Loucy (cell line): ENCODE data around the gene SDK1.

Experiments used
- H2AFZ ChIP-seq: fragments of 200-600 bp; sonication (generic); 2 replicates; pipeline ENCODE4 v1.6.0; 2016; ENCODE audit warnings: antibody characterized with exemption, mild to moderate bottlenecking, low read length, moderate library complexity
- H3F3A ChIP-seq: fragments of 200-600 bp; 2 replicates; pipeline ENCODE4 v1.6.0; 2016; ENCODE audit warnings: antibody characterized with exemption, low read depth, mild to moderate bottlenecking
- H3K27me3 ChIP-seq: fragments of 200-600 bp; sonication (generic); 2 replicates; pipeline ENCODE4 v1.6.1; 2014; ENCODE audit warnings: low read length, mild to moderate bottlenecking; ENCODE audit not compliant: insufficient read depth, poor library complexity, severe bottlenecking
- H3K36me3 ChIP-seq: fragments of 200-600 bp; sonication (generic); 2 replicates; pipeline ENCODE4 v1.6.1; 2016; ENCODE audit warnings: low read length; ENCODE audit not compliant: insufficient read depth
- H3K4me1 ChIP-seq: fragments of 200-600 bp; sonication (generic); 2 replicates; pipeline ENCODE4 v1.5.1; 2014; ENCODE audit warnings: low read length, mild to moderate bottlenecking; ENCODE audit not compliant: insufficient read depth, poor library complexity, severe bottlenecking
- H3K4me2 ChIP-seq: fragments of 200-600 bp; sonication (generic); 2 replicates; pipeline ENCODE4 v1.6.0; 2014; ENCODE audit warnings: antibody characterized with exemption, low read length, low read depth, mild to moderate bottlenecking; ENCODE audit not compliant: poor library complexity, severe bottlenecking
- H3K4me3 ChIP-seq: fragments of 200-600 bp; sonication (generic); 2 replicates; pipeline ENCODE4 v1.5.1; 2014; ENCODE audit warnings: low read length, mild to moderate bottlenecking, mixed read lengths; ENCODE audit not compliant: poor library complexity, severe bottlenecking
- H3K79me2 ChIP-seq: fragments of 200-600 bp; sonication (generic); 2 replicates; pipeline ENCODE4 v1.6.1; 2014; ENCODE audit warnings: low read length; ENCODE audit not compliant: insufficient read depth
- H3K9ac ChIP-seq: fragments of 200-600 bp; sonication (generic); 2 replicates; pipeline ENCODE4 v1.6.0; 2014; ENCODE audit warnings: mild to moderate bottlenecking, low read depth, low read length, moderate library complexity; ENCODE audit not compliant: poor library complexity, severe bottlenecking
- H3K9me2 ChIP-seq: fragments of 200-600 bp; sonication (generic); replicated peaks from 2 replicates; pipeline ENCODE4 v1.6.1; 2016; ENCODE audit warnings: low read depth, low read length, mixed read lengths
- H3K9me3 ChIP-seq: fragments of 200-600 bp; sonication (generic); 2 replicates; pipeline ENCODE4 v1.6.1; 2014; ENCODE audit warnings: mild to moderate bottlenecking, antibody characterized with exemption, low read length, low read depth; ENCODE audit not compliant: insufficient read depth
- H4K20me1 ChIP-seq: fragments of 200-600 bp; sonication (generic); 2 replicates; pipeline ENCODE4 v1.6.0; 2014; ENCODE audit warnings: antibody characterized with exemption, low read length, mild to moderate bottlenecking; ENCODE audit not compliant: insufficient read depth, poor library complexity, severe bottlenecking
- EZH2phosphoT487 ChIP-seq: fragments of 200-600 bp; IDR thresholded peaks from 2 replicates; pipeline ENCODE4 v1.6.1; 2018; ENCODE audit warnings: antibody characterized with exemption, mild to moderate bottlenecking, moderate library complexity, borderline replicate concordance
- TF ChIP-seq, protein P1 (sequence below): fragments of 200-600 bp; sonication (generic); conservative IDR thresholded peaks from 2 replicates; pipeline ENCODE4 v1.5.1; 2014; ENCODE audit warnings: mild to moderate bottlenecking, antibody characterized with exemption, low read length

SDK1 gene

DNA sequence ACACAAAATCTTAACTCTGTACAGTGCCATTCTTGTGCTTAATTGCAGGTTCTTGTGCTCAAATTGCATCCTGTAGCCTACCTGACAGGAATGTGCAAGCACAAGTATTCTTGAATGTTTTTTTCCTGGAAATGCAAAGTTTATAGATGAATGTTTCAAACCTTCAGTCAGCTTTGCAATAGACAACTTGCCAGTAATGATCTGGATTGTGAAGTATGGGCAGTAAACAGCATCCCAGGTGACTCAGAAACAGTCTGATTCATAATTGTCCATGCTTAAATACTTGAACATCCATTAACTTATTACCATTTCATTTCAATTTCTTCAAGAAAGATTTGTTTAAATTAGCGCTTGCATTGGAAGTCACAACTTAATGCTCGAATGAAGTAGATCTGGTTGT is 347.2 kb downstream of the SDK1 start:
- Histone ChIP-seq H2AFZ (no peak overlapping the region), H3K79me2 (no peaks in the 10 kb centered on the region), H3K9ac (no peak overlapping the region), H3K9me2 (no peaks in the 10 kb centered on the region), H3K4me2 (no peak overlapping the region), H3K4me3 (no peak overlapping the region), H3K4me1 (no peaks in the 10 kb centered on the region), H3K36me3 (no peaks in the 10 kb centered on the region), H3K9me3 (no peaks in the 10 kb centered on the region), H3F3A (no peaks in the 10 kb centered on the region), H4K20me1 (no peaks in the 10 kb centered on the region), H3K27me3 (no peaks in the 10 kb centered on the region)
- no peak for TF ChIP-seq EZH2phosphoT487
- TF ChIP-seq, protein P1, sequence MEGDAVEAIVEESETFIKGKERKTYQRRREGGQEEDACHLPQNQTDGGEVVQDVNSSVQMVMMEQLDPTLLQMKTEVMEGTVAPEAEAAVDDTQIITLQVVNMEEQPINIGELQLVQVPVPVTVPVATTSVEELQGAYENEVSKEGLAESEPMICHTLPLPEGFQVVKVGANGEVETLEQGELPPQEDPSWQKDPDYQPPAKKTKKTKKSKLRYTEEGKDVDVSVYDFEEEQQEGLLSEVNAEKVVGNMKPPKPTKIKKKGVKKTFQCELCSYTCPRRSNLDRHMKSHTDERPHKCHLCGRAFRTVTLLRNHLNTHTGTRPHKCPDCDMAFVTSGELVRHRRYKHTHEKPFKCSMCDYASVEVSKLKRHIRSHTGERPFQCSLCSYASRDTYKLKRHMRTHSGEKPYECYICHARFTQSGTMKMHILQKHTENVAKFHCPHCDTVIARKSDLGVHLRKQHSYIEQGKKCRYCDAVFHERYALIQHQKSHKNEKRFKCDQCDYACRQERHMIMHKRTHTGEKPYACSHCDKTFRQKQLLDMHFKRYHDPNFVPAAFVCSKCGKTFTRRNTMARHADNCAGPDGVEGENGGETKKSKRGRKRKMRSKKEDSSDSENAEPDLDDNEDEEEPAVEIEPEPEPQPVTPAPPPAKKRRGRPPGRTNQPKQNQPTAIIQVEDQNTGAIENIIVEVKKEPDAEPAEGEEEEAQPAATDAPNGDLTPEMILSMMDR: no peak

DNA sequence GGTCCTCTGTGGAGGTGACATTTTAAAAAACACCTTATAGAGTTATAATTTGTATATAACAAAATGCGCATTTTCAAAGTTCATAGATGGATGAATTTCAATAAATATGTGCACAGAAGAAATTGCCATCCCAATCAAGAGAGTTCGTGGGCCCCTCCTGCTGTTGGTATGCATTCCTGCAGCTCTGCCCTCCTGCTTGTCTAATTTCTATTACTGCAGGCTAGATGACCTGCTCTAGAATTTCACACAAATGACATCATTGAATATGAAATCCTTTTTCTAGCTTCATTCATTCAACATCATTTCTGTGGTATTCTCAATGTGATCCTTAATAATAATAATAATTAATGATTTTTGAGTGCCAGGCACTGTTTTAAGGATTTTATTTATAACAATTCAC is 348.2 kb downstream of the SDK1 start:
- H3K4me2 ChIP-seq: no peak overlapping the region
- no peaks in the 10 kb centered on the region for H3K79me2 ChIP-seq
- H3K4me3 ChIP-seq: no peak overlapping the region
- H3F3A ChIP-seq: no peaks in the 10 kb centered on the region
- H3K36me3 ChIP-seq: no peaks in the 10 kb centered on the region
- no peaks in the 10 kb centered on the region for H3K9me2 ChIP-seq
- H3K9ac ChIP-seq: no peak overlapping the region
- no peaks in the 10 kb centered on the region for H3K27me3 ChIP-seq
- no peaks in the 10 kb centered on the region for H4K20me1 ChIP-seq
- H3K9me3 ChIP-seq: no peaks in the 10 kb centered on the region
- H3K4me1 ChIP-seq: no peaks in the 10 kb centered on the region
- TF ChIP-seq EZH2phosphoT487: no peak
- TF ChIP-seq, protein P1: no peak; the same call in 1 of the 2 replicates
- no peak overlapping the region for H2AFZ ChIP-seq

DNA sequence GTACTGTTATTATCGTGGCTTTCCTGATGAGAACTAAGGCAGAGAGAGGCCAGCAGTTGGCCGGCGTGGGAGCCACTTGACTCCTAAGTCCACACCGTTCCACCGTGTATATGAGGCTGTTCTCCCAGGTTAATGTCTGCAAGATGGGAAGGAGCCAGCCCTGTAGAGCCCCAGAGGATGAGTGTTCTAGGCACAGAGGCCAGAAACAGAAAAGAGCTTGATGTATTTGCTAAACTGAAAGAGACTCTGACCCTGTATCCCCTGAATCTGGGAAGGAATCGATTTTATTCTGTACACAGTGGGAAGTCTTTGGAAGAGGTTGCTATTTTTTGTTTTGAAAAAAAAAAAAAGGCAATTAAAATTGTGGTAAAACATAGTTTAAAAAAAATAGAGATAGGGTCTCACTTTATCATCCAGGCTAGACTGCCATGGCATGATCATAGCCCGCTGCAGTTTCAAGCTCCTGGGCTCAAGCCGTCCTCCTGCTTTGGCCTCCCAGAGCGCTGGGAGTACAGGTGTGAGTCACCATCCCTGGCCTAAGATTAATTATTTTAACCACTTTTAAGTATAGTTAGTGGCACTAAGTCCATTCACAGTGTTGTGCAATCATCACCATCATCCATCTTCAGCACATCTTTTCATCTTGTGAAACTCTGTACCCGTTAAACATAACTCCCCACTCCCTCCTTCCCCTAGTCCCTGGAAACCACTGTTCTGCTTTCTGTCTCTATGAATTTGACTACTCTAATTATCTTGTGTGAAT is 348.8 kb downstream of the SDK1 start:
- Histone ChIP-seq H3K4me2 (no peak overlapping the region), H3K9me2 (no peaks in the 10 kb centered on the region), H3K79me2 (no peaks in the 10 kb centered on the region), H3K36me3 (no peaks in the 10 kb centered on the region), H3K9ac (no peak overlapping the region), H4K20me1 (no peaks in the 10 kb centered on the region), H3K27me3 (no peaks in the 10 kb centered on the region), H3F3A (no peaks in the 10 kb centered on the region), H3K4me3 (no peak overlapping the region), H3K9me3 (no peaks in the 10 kb centered on the region), H3K4me1 (no peaks in the 10 kb centered on the region), H2AFZ (no peak overlapping the region)
- TF ChIP-seq EZH2phosphoT487: no peak
- TF ChIP-seq, protein P1: no peak
